Liver (tissue), 9 donors: ENCODE measurements around the gene CCDC89. TPM values are rescaled to one million over a fixed set of nuclear protein-coding genes. Genes with fewer than 3 reads are reported as not detected.

Experiments used
- DNase-seq: peaks from one replicate; pipeline ENCODE4 v3.0.0-alpha.2; 2017; ENCODE audit warnings: low spot score
- H3K27ac ChIP-seq, 2 donors: one replicate each; pipeline ENCODE4 v1.7.0; 2013; ENCODE audit warnings: inconsistent platforms in 2 of 2, low read length in 2 of 2, control low read depth in 1 of 2, low read depth in 1 of 2, mild to moderate bottlenecking in 1 of 2
- H3K27me3 ChIP-seq, 4 donors: one replicate each; pipeline versions ENCODE4 v1.6.1 to v1.7.0; 2013; ENCODE audit warnings: low read length in 3 of 4, inconsistent platforms in 1 of 4, mild to moderate bottlenecking in 1 of 4, moderate library complexity in 1 of 4; ENCODE audit not compliant: control insufficient read depth in 4 of 4, insufficient read depth in 4 of 4
- H3K36me3 ChIP-seq, 4 donors: one replicate each; pipeline versions ENCODE4 v1.6.1 to v1.7.0; 2013; ENCODE audit warnings: low read length in 3 of 4, mild to moderate bottlenecking in 3 of 4, low read depth in 1 of 4, moderate library complexity in 1 of 4; ENCODE audit not compliant: control insufficient read depth in 4 of 4, insufficient read depth in 3 of 4
- H3K4me1 ChIP-seq, 4 donors: one replicate each; pipeline versions ENCODE4 v1.6.1 to v1.7.0; 2013; ENCODE audit warnings: low read length in 3 of 4, mild to moderate bottlenecking in 3 of 4, moderate library complexity in 1 of 4; ENCODE audit not compliant: control insufficient read depth in 4 of 4, insufficient read depth in 4 of 4
- H3K4me3 ChIP-seq, 3 donors: one replicate each; pipeline versions ENCODE4 v1.6.1 to v1.7.0; 2013; ENCODE audit warnings: low read length in 3 of 3, control low read depth in 1 of 3, low read depth in 1 of 3, mild to moderate bottlenecking in 1 of 3
- H3K9ac ChIP-seq, 2 donors: one replicate each; pipeline ENCODE4 v1.7.0; 2013; ENCODE audit warnings: low read length in 2 of 2, mild to moderate bottlenecking in 2 of 2, moderate library complexity in 2 of 2, control low read depth in 1 of 2, low read depth in 1 of 2
- H3K9me3 ChIP-seq, 4 donors: one replicate each; pipeline versions ENCODE4 v1.6.1 to v1.7.0; 2013; ENCODE audit warnings: low read length in 3 of 4; ENCODE audit not compliant: control insufficient read depth in 4 of 4
- EGR1 ChIP-seq, 2 donors: IDR thresholded peaks; 2 replicates each; pipeline ENCODE4 v1.6.1; 2016 to 2018; ENCODE audit warnings: antibody characterized with exemption in 2 of 2, low read depth in 2 of 2
- FOXA1 ChIP-seq: IDR thresholded peaks from 2 replicates; pipeline ENCODE4 v1.6.1; 2016; ENCODE audit warnings: antibody characterized with exemption
- FOXA2 ChIP-seq: IDR thresholded peaks from 2 replicates; pipeline ENCODE4 v1.6.1; 2016; ENCODE audit warnings: antibody characterized with exemption
- GABPA ChIP-seq, 2 donors: IDR thresholded peaks in 1 of 2; conservative IDR thresholded peaks in 1 of 2; 2 replicates each; pipeline ENCODE4 v1.6.1; 2016; ENCODE audit warnings: antibody characterized with exemption in 2 of 2, mild to moderate bottlenecking in 1 of 2, moderate library complexity in 1 of 2
- HNF4A ChIP-seq, 2 donors: conservative IDR thresholded peaks; 2 replicates each; pipeline ENCODE4 v1.6.1; 2016; ENCODE audit warnings: antibody characterized with exemption in 2 of 2, mild to moderate bottlenecking in 2 of 2
- HNF4G ChIP-seq: IDR thresholded peaks from 2 replicates; pipeline ENCODE4 v1.6.1; 2016; ENCODE audit warnings: antibody characterized with exemption
- JUND ChIP-seq, 2 donors: IDR thresholded peaks; 2 replicates each; pipeline ENCODE4 v1.6.1; 2016; ENCODE audit warnings: antibody characterized with exemption in 2 of 2
- NR2F2 ChIP-seq: IDR thresholded peaks from 2 replicates; pipeline ENCODE4 v1.6.1; 2016; ENCODE audit warnings: antibody characterized with exemption
- RAD21 ChIP-seq, 2 donors: IDR thresholded peaks; 2 replicates each; pipeline ENCODE4 v1.6.1; 2016; ENCODE audit warnings: antibody characterized with exemption in 2 of 2, mild to moderate bottlenecking in 2 of 2
- RXRA ChIP-seq, 2 donors: IDR thresholded peaks; 2 replicates each; pipeline ENCODE4 v1.6.1; 2017 to 2018; ENCODE audit warnings: antibody characterized with exemption in 2 of 2, mild to moderate bottlenecking in 1 of 2
- SP1 ChIP-seq: IDR thresholded peaks from 2 replicates; pipeline ENCODE4 v1.6.1; 2018; ENCODE audit warnings: antibody characterized with exemption, mild to moderate bottlenecking
- TAF1 ChIP-seq: conservative IDR thresholded peaks from 2 replicates; pipeline ENCODE4 v1.6.1; 2016; ENCODE audit warnings: antibody characterized with exemption, mild to moderate bottlenecking
- YY1 ChIP-seq: IDR thresholded peaks from 2 replicates; pipeline ENCODE4 v1.6.1; 2016; ENCODE audit warnings: antibody characterized with exemption, mild to moderate bottlenecking
- WGBS: extraction: QIAGEN DNeasy Blood & Tissue Kit; methylation state at CpG from one replicate; pipeline ENCODE4 v1.1.7; 2013; 5-methylcytosine and 5-hydroxymethylcytosine counted together
- polyA plus RNA-seq, 2 donors: library from polyadenylated mRNA; stranded (reverse) in 1 of 2; unstranded in 1 of 2; fragments of 200-250 nt in 1 of 2; fragments of >200 nt in 1 of 2; fragmentation: Nextera tagmentation in 1 of 2; extraction: Ambion mirVana in 1 of 2; gene quantifications; one replicate each; pipeline versions ENCODE4 v1.2.1 to v1.2.3, GENCODE V29; 2013 to 2015
- total RNA-seq, 2 donors: library from RNA; depleted of rRNA; stranded (reverse); fragments of >200 nt; gene quantifications; one replicate each; pipeline ENCODE4 v1.2.3, GENCODE V29; 2014
- TF ChIP-seq, protein P1 (sequence below): IDR thresholded peaks from 2 replicates; pipeline ENCODE4 v1.6.1; 2016; ENCODE audit warnings: antibody characterized with exemption
- TF ChIP-seq, protein P2 (sequence below): IDR thresholded peaks from 2 replicates; pipeline ENCODE4 v1.6.1; 2016; ENCODE audit warnings: antibody characterized with exemption
- TF ChIP-seq, protein P3 (sequence below): IDR thresholded peaks from 2 replicates; pipeline ENCODE4 v1.6.1; 2016; ENCODE audit warnings: antibody characterized with exemption, mild to moderate bottlenecking
- TF ChIP-seq, protein P4 (sequence below): IDR thresholded peaks from 2 replicates; pipeline ENCODE4 v1.6.1; 2016; ENCODE audit warnings: antibody characterized with exemption
- TF ChIP-seq, protein P5 (sequence below): fragments of 150-350 bp; IDR thresholded peaks from 2 replicates; pipeline ENCODE4 v1.5.1; 2017; ENCODE audit warnings: improper control_type of control experiment, low read depth, low read length; ENCODE audit not compliant: missing input control
- donor health status: healthy.
- donor health status: healthy.
- donor health status: healthy.
- donor health status: healthy.
- donor health status: healthy.

Gene CCDC89
- total and polyA plus RNA-seq, 4 donors = 0.17 to 1.0 (median 0.28) TPM; not detected in 1

DNA sequence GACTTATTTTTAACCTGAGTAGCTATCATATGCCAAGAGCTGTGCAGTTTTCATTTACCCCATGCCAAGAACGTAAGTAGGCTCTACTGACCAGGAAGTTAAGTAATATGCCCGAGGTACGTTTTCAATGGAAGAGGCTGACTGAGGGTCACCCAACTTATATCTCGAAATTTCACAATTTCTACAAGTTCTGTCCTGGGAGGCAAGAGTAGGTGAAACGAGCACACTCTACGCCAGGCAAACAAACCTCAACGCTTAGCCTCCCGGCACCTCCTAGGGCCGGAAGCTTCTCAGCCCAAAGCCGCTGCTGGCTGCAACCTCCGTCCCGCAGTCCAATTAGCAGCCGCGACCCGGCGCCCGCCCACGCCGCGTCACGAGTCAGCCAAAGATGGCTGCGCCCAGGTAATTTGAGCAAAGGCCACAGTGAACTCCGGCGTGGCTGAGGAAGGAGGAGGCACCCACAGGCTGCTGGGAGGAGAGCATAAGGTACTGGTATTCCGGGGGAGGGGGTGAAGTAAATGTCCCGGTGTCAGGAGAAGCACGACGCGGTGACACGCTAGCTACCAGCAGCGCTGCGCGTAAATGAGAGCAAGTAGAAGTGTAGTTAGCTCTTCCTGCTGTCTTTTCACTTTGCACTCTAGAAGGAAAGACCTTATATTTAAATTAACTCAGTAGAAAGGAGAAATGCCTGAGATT lies 38.2 kb downstream of the CCDC89 start, which contains the start of gene TMEM126A:
TSS of gene TMEM126A (plus strand) at position 364 of the 696 bp plus-strand sequence. CDS start 2,289 bp downstream, outside the sequence.
- Histone ChIP-seq H3K27me3 (peaks cover 0 to 4% (median 0%) of the 10 kb centered on the region in 4 donors), H3K36me3 (peaks cover 0 to 9% (median 0%) of the 10 kb centered on the region in 4 donors), H3K9ac (peak within 1 kb of the TSS; percentile 85 to 96), H3K4me1 (peaks cover 7 to 18% (median 10%) of the 10 kb centered on the region in 4 donors), H3K4me3 (peak within 1 kb of the TSS; percentile 62 to 90 (median 90)), H3K9me3 (no peaks in the 10 kb centered on the region), H3K27ac (peak within 1 kb of the TSS; percentile 64 to 83)
- TF ChIP-seq, protein P1, sequence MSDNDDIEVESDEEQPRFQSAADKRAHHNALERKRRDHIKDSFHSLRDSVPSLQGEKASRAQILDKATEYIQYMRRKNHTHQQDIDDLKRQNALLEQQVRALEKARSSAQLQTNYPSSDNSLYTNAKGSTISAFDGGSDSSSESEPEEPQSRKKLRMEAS = peak; percentile 46
- TF ChIP-seq HNF4G = peak; percentile 11
- TF ChIP-seq HNF4A (conservative IDR thresholded peaks at IDR 0.05) = peak; percentile 46 to 48
- TF ChIP-seq SP1 = peak; percentile 66
- no peak for TF ChIP-seq FOXA2
- peak; percentile 83 for TF ChIP-seq TAF1
- TF ChIP-seq YY1 = peak; percentile 99
- TF ChIP-seq, protein P2, sequence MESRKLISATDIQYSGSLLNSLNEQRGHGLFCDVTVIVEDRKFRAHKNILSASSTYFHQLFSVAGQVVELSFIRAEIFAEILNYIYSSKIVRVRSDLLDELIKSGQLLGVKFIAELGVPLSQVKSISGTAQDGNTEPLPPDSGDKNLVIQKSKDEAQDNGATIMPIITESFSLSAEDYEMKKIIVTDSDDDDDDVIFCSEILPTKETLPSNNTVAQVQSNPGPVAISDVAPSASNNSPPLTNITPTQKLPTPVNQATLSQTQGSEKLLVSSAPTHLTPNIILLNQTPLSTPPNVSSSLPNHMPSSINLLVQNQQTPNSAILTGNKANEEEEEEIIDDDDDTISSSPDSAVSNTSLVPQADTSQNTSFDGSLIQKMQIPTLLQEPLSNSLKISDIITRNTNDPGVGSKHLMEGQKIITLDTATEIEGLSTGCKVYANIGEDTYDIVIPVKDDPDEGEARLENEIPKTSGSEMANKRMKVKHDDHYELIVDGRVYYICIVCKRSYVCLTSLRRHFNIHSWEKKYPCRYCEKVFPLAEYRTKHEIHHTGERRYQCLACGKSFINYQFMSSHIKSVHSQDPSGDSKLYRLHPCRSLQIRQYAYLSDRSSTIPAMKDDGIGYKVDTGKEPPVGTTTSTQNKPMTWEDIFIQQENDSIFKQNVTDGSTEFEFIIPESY = peak; percentile 83
- TF ChIP-seq RXRA (IDR thresholded peaks at IDR 0.05) = peak; percentile 50 to 60
- TF ChIP-seq, protein P3, sequence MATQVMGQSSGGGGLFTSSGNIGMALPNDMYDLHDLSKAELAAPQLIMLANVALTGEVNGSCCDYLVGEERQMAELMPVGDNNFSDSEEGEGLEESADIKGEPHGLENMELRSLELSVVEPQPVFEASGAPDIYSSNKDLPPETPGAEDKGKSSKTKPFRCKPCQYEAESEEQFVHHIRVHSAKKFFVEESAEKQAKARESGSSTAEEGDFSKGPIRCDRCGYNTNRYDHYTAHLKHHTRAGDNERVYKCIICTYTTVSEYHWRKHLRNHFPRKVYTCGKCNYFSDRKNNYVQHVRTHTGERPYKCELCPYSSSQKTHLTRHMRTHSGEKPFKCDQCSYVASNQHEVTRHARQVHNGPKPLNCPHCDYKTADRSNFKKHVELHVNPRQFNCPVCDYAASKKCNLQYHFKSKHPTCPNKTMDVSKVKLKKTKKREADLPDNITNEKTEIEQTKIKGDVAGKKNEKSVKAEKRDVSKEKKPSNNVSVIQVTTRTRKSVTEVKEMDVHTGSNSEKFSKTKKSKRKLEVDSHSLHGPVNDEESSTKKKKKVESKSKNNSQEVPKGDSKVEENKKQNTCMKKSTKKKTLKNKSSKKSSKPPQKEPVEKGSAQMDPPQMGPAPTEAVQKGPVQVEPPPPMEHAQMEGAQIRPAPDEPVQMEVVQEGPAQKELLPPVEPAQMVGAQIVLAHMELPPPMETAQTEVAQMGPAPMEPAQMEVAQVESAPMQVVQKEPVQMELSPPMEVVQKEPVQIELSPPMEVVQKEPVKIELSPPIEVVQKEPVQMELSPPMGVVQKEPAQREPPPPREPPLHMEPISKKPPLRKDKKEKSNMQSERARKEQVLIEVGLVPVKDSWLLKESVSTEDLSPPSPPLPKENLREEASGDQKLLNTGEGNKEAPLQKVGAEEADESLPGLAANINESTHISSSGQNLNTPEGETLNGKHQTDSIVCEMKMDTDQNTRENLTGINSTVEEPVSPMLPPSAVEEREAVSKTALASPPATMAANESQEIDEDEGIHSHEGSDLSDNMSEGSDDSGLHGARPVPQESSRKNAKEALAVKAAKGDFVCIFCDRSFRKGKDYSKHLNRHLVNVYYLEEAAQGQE = peak; percentile 47
- TF ChIP-seq JUND (IDR thresholded peaks at IDR 0.05) = no peak
- peak; percentile 95 to 98 for TF ChIP-seq EGR1 (IDR thresholded peaks at IDR 0.05; ENCODE audit: low read depth in 2 of 2)
- TF ChIP-seq, protein P4, sequence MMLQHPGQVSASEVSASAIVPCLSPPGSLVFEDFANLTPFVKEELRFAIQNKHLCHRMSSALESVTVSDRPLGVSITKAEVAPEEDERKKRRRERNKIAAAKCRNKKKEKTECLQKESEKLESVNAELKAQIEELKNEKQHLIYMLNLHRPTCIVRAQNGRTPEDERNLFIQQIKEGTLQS = peak; percentile 15
- TF ChIP-seq FOXA1 = no peak
- TF ChIP-seq RAD21 (IDR thresholded peaks at IDR 0.05) = peak in 1 of 2 donors; percentile 51
- TF ChIP-seq, protein P5, sequence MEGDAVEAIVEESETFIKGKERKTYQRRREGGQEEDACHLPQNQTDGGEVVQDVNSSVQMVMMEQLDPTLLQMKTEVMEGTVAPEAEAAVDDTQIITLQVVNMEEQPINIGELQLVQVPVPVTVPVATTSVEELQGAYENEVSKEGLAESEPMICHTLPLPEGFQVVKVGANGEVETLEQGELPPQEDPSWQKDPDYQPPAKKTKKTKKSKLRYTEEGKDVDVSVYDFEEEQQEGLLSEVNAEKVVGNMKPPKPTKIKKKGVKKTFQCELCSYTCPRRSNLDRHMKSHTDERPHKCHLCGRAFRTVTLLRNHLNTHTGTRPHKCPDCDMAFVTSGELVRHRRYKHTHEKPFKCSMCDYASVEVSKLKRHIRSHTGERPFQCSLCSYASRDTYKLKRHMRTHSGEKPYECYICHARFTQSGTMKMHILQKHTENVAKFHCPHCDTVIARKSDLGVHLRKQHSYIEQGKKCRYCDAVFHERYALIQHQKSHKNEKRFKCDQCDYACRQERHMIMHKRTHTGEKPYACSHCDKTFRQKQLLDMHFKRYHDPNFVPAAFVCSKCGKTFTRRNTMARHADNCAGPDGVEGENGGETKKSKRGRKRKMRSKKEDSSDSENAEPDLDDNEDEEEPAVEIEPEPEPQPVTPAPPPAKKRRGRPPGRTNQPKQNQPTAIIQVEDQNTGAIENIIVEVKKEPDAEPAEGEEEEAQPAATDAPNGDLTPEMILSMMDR = no peak
- TF ChIP-seq GABPA (IDR thresholded peaks at IDR 0.05 in 1 of 2, conservative IDR thresholded peaks at IDR 0.05 in 1 of 2) = peak in 1 of 2 donors; percentile 88
- peak; percentile 17 for TF ChIP-seq NR2F2
- under 1% methylated on average over 33 of the region's 33 CpGs for whole genome bisulfite sequencing
- peak; percentile 90 for DNase-seq
